ENCODE measurements around the gene ADAMTS3.
"Not testable (repeated sequence)": the region's sequence is repeated elsewhere in the genome, so short reads cannot be mapped to it uniquely, and the experiment has no call there.

Gene ADAMTS3

GRCh38 chr4:72546456-72546855, 22.6 kb downstream of the ADAMTS3 start:
- H3K27ac ChIP-seq (ENCODE audit: extremely low read depth, low read depth, low read length): no peak overlapping the region
- H3K4me1 ChIP-seq (ENCODE audit: control insufficient read depth, insufficient read depth, low read length): no peaks in the 10 kb centered on the region
- ChIA-PET CTCF (interaction anchor here (0.5 to 0.6 kb wide), 2 partner anchors 22 to 676 kb away, joined by 3 read pairs; no protein-coding TSS in a partner anchor), POLR2A (no interaction called here)
- no peak for TF ChIP-seq ZNF221 (tag by site-specific recombination; IDR thresholded peaks at IDR 0.05; ENCODE audit: borderline replicate concordance)
- no peak for TF ChIP-seq ZNF404 (tag by site-specific recombination; IDR thresholded peaks at IDR 0.05)
- TF ChIP-seq GLIS2 (tag by site-specific recombination; IDR thresholded peaks at IDR 0.05): no peak
- TF ChIP-seq ZNF391 (tag by site-specific recombination; IDR thresholded peaks at IDR 0.05; ENCODE audit: borderline replicate concordance, low read depth): no peak
- TF ChIP-seq ZNF433 (tag by site-specific recombination; IDR thresholded peaks at IDR 0.05; ENCODE audit: low read depth): no peak
- no peak for TF ChIP-seq ZBTB17 (tag by site-specific recombination; IDR thresholded peaks at IDR 0.05)
- TF ChIP-seq ZSCAN16 (tag by site-specific recombination; IDR thresholded peaks at IDR 0.05): no peak
- no peak for TF ChIP-seq ZNF629 (tag by site-specific recombination; IDR thresholded peaks at IDR 0.05)
- no peak for TF ChIP-seq ZNF639 (tag by site-specific recombination; IDR thresholded peaks at IDR 0.05)
- no peak overlapping the region for H3K4me3 ChIP-seq (ENCODE audit: low read depth, low read length)
- no peaks in the 10 kb centered on the region for H3K9me3 ChIP-seq (ENCODE audit: control insufficient read depth, insufficient read depth, low read depth, low read length)
- H3K36me3 ChIP-seq (ENCODE audit: control insufficient read depth in 2 of 2, insufficient read depth in 1 of 2, low read length in 2 of 2): peaks cover 0 to 11% of the 10 kb centered on the region in 2 experiments; a peak in 1 of 3 replicates

- H3K4me3 ChIP-seq (ENCODE audit: low read depth, low read length); H3K27ac ChIP-seq (ENCODE audit: extremely low read depth, low read depth, low read length); H3K36me3 ChIP-seq (ENCODE audit: control insufficient read depth in 2 of 2, insufficient read depth in 1 of 2, low read length in 2 of 2); POLR2A ChIA-PET; H3K4me1 ChIP-seq (ENCODE audit: control insufficient read depth, insufficient read depth, low read length); H3K9me3 ChIP-seq (ENCODE audit: control insufficient read depth, insufficient read depth, low read depth, low read length); CTCF ChIA-PET: not testable (repeated sequence)
Measured at GRCh38 chr4:72540694-72541093, 28.3 kb downstream of the ADAMTS3 start.

GRCh38 chr4:72538006-72538405, 31.0 kb downstream of the ADAMTS3 start:
- POLR2A ChIA-PET: no interaction called here
- Histone ChIP-seq H3K9me3 (ENCODE audit: control insufficient read depth, insufficient read depth, low read depth, low read length) (no peaks in the 10 kb centered on the region), H3K4me1 (ENCODE audit: control insufficient read depth, insufficient read depth, low read length) (no peaks in the 10 kb centered on the region), H3K27ac (ENCODE audit: extremely low read depth, low read depth, low read length) (no peak overlapping the region), H3K4me3 (ENCODE audit: low read depth, low read length) (no peak overlapping the region), H3K36me3 (ENCODE audit: control insufficient read depth in 2 of 2, insufficient read depth in 1 of 2, low read length in 2 of 2) (no peaks in the 10 kb centered on the region)
- peak; percentile 60; the same call in 1 of the 2 replicates for TF ChIP-seq ZNF558 (tag by site-specific recombination; IDR thresholded peaks at IDR 0.05)
- TF ChIP-seq ZNF677 (tag by site-specific recombination; IDR thresholded peaks at IDR 0.05): no peak
- CTCF ChIA-PET: interaction anchor here (0.6 kb wide), 1 partner anchor 49 kb away, joined by 3 read pairs; no protein-coding TSS in a partner anchor

GRCh38 chr4:72536443-72536842, 32.6 kb downstream of the ADAMTS3 start:
- POLR2A ChIA-PET: no interaction called here
- Histone ChIP-seq H3K27ac (ENCODE audit: extremely low read depth, low read depth, low read length) (no peak overlapping the region), H3K4me3 (ENCODE audit: low read depth, low read length) (no peak overlapping the region), H3K4me1 (ENCODE audit: control insufficient read depth, insufficient read depth, low read length) (no peaks in the 10 kb centered on the region), H3K36me3 (ENCODE audit: control insufficient read depth in 2 of 2, insufficient read depth in 1 of 2, low read length in 2 of 2) (no peaks in the 10 kb centered on the region), H3K9me3 (ENCODE audit: control insufficient read depth, insufficient read depth, low read depth, low read length) (no peaks in the 10 kb centered on the region)
- no peak for TF ChIP-seq TSHZ1 (tag by site-specific recombination; IDR thresholded peaks at IDR 0.05; ENCODE audit: borderline replicate concordance)
- TF ChIP-seq ZNF18 (tag by site-specific recombination; IDR thresholded peaks at IDR 0.05): no peak
- no peak for TF ChIP-seq ZBTB17 (tag by site-specific recombination; IDR thresholded peaks at IDR 0.05)
- no peak for TF ChIP-seq ZNF555 (tag by site-specific recombination; conservative IDR thresholded peaks at IDR 0.05)
- TF ChIP-seq ZNF626 (tag by site-specific recombination; IDR thresholded peaks at IDR 0.05): no peak
- TF ChIP-seq ELK4 (IDR thresholded peaks at IDR 0.05; ENCODE audit: borderline replicate concordance, low read depth, low read length): no peak
- no peak for TF ChIP-seq ZNF768 (tag by site-specific recombination; IDR thresholded peaks at IDR 0.05)
- no peak for TF ChIP-seq ZNF24 (tag by site-specific recombination; IDR thresholded peaks at IDR 0.05)
- TF ChIP-seq ZBTB26 (tag by site-specific recombination; optimal IDR thresholded peaks at IDR 0.05): no peak
- CTCF ChIA-PET: no interaction called here

Data from HEK293 (cell line).